HepG2 (cell line): ENCODE data around the gene ARID3C. TPM values are rescaled to one million over a fixed set of nuclear protein-coding genes. Genes with fewer than 3 reads are reported as not detected.

ENCODE experiments used
- HDAC2 ChIP-seq: sonication (generic); formaldehyde crosslinking; IDR thresholded peaks from 2 replicates; pipeline ENCODE4 v1.4.0; 2020; ENCODE audit warnings: missing genetic modification reagents
- HNF4G ChIP-seq, 2 experiments: sonication (generic) in 1 of 2; formaldehyde crosslinking in 1 of 2; IDR thresholded peaks; 2 replicates each; pipeline versions ENCODE4 v1.4.0 to v1.6.1; 2011 to 2020; ENCODE audit warnings: borderline replicate concordance in 2 of 2, low read depth in 2 of 2, mild to moderate bottlenecking in 2 of 2, low read length in 1 of 2, missing genetic modification reagents in 1 of 2, moderate library complexity in 1 of 2
- IKZF4 ChIP-seq: sonication (generic); formaldehyde crosslinking; IDR thresholded peaks from 2 replicates; pipeline ENCODE4 v1.5.1; 2020; ENCODE audit warnings: borderline replicate concordance, mild to moderate bottlenecking, low read depth, missing genetic modification reagents; ENCODE audit errors: not compliant biosample characterization
- KAT8 ChIP-seq: IDR thresholded peaks from 2 replicates; pipeline ENCODE4 v1.6.1; 2016; ENCODE audit warnings: missing genetic modification reagents, missing compliant biosample characterization
- NAIF1 ChIP-seq: sonication (generic); formaldehyde crosslinking; IDR thresholded peaks from 2 replicates; pipeline ENCODE4 v1.5.0; 2020; ENCODE audit warnings: mild to moderate bottlenecking, missing genetic modification reagents, borderline replicate concordance
- RFXANK ChIP-seq: IDR thresholded peaks from 2 replicates; pipeline ENCODE4 v1.6.1; 2016
- STAG1 ChIP-seq: sonication (generic); formaldehyde crosslinking; IDR thresholded peaks from 2 replicates; pipeline ENCODE4 v1.4.0; 2020; ENCODE audit warnings: missing genetic modification reagents
- TBP ChIP-seq: sonication (generic); formaldehyde crosslinking; IDR thresholded peaks from 2 replicates; pipeline ENCODE4 v1.5.0; 2020; ENCODE audit warnings: missing genetic modification reagents
- ZBTB37 ChIP-seq: sonication (generic); formaldehyde crosslinking; IDR thresholded peaks from 2 replicates; pipeline ENCODE4 v1.4.0; 2020; ENCODE audit warnings: mild to moderate bottlenecking, missing genetic modification reagents
- ZFP36L2 ChIP-seq: sonication (generic); formaldehyde crosslinking; IDR thresholded peaks from 2 replicates; pipeline ENCODE4 v1.4.0; 2020; ENCODE audit warnings: missing genetic modification reagents
- ZFP82 ChIP-seq: sonication (generic); formaldehyde crosslinking; IDR thresholded peaks from 2 replicates; pipeline ENCODE4 v1.5.1; 2020; ENCODE audit warnings: mild to moderate bottlenecking, missing genetic modification reagents, borderline replicate concordance
- ZNF235 ChIP-seq: sonication (generic); formaldehyde crosslinking; IDR thresholded peaks from 2 replicates; pipeline ENCODE4 v1.8.1; 2023; ENCODE audit warnings: mild to moderate bottlenecking, missing genetic modification reagents, borderline replicate concordance
- ZNF260 ChIP-seq: sonication (generic); formaldehyde crosslinking; IDR thresholded peaks from 2 replicates; pipeline ENCODE4 v1.4.0; 2020; ENCODE audit warnings: missing genetic modification reagents, low read depth, mild to moderate bottlenecking, borderline replicate concordance
- ZNF282 ChIP-seq: fragments of 450-650 bp; IDR thresholded peaks from 2 replicates; pipeline ENCODE4 v1.6.1; 2018; ENCODE audit not compliant: partially characterized antibody
- ZNF329 ChIP-seq: sonication (generic); formaldehyde crosslinking; IDR thresholded peaks from 2 replicates; pipeline ENCODE4 v1.9.0; 2021; ENCODE audit warnings: low read depth, mild to moderate bottlenecking, missing genetic modification reagents
- ZNF383 ChIP-seq: sonication (generic); formaldehyde crosslinking; IDR thresholded peaks from 2 replicates; pipeline ENCODE4 v1.4.0; 2020; ENCODE audit warnings: missing genetic modification reagents, mild to moderate bottlenecking, borderline replicate concordance
- ZNF432 ChIP-seq: sonication (generic); formaldehyde crosslinking; IDR thresholded peaks from 2 replicates; pipeline ENCODE4 v1.5.0; 2020; ENCODE audit warnings: missing genetic modification reagents, mild to moderate bottlenecking, borderline replicate concordance
- ZNF552 ChIP-seq: sonication (generic); formaldehyde crosslinking; IDR thresholded peaks from 2 replicates; pipeline ENCODE4 v1.9.0; 2022; ENCODE audit warnings: missing genetic modification reagents, mild to moderate bottlenecking, borderline replicate concordance
- ZNF556 ChIP-seq: sonication (generic); formaldehyde crosslinking; IDR thresholded peaks from 2 replicates; pipeline ENCODE4 v1.4.0; 2020; ENCODE audit warnings: mild to moderate bottlenecking, missing genetic modification reagents, borderline replicate concordance
- ZNF563 ChIP-seq: sonication (generic); formaldehyde crosslinking; IDR thresholded peaks from 2 replicates; pipeline ENCODE4 v1.8.0; 2022; ENCODE audit warnings: mild to moderate bottlenecking, moderate library complexity, missing genetic modification reagents
- ZNF597 ChIP-seq: sonication (generic); formaldehyde crosslinking; IDR thresholded peaks from 2 replicates; pipeline ENCODE4 v1.5.0; 2020; ENCODE audit warnings: missing genetic modification reagents
- ZNF792 ChIP-seq: IDR thresholded peaks from 2 replicates; pipeline ENCODE4 v1.6.1; 2016
- ZNF83 ChIP-seq: sonication (generic); formaldehyde crosslinking; IDR thresholded peaks from 2 replicates; pipeline ENCODE4 v1.4.0; 2020; ENCODE audit warnings: missing genetic modification reagents, mild to moderate bottlenecking, borderline replicate concordance
- ZSCAN21 ChIP-seq: sonication (generic); formaldehyde crosslinking; IDR thresholded peaks from 2 replicates; pipeline ENCODE4 v1.8.0; 2022; ENCODE audit warnings: mild to moderate bottlenecking, missing genetic modification reagents, moderate library complexity, borderline replicate concordance
- polyA plus RNA-seq, 8 experiments: library from polyadenylated mRNA; depleted of rRNA in 3 of 8; stranded (reverse) in 7 of 8; unstranded in 1 of 8; fragments of >200 nt; fragmentation: Illumina TruSeq in 4 of 8; extraction: Trizol in 4 of 8; gene quantifications; 2 replicates each; pipeline versions ENCODE4 v1.2.1 to v1.2.3, GENCODE V29; 2011 to 2016; ENCODE audit warnings: low read depth in 4 of 8, missing spikeins in 1 of 8, mixed read lengths in 1 of 8; ENCODE audit not compliant: insufficient read depth in 1 of 8
- total RNA-seq, 5 experiments: library from RNA; depleted of rRNA; stranded (reverse); fragments of >200 nt; fragmentation: Illumina TruSeq; extraction: Trizol; gene quantifications; 2 replicates each; pipeline ENCODE4 v1.2.3, GENCODE V29; 2016; ENCODE audit warnings: low read depth in 1 of 5

Gene ARID3C
- total and polyA plus RNA-seq, 2 of the 13 experiments (the other 11 are each of a cell fraction or from before 2014, with no cell fraction given), result not detected

DNA sequence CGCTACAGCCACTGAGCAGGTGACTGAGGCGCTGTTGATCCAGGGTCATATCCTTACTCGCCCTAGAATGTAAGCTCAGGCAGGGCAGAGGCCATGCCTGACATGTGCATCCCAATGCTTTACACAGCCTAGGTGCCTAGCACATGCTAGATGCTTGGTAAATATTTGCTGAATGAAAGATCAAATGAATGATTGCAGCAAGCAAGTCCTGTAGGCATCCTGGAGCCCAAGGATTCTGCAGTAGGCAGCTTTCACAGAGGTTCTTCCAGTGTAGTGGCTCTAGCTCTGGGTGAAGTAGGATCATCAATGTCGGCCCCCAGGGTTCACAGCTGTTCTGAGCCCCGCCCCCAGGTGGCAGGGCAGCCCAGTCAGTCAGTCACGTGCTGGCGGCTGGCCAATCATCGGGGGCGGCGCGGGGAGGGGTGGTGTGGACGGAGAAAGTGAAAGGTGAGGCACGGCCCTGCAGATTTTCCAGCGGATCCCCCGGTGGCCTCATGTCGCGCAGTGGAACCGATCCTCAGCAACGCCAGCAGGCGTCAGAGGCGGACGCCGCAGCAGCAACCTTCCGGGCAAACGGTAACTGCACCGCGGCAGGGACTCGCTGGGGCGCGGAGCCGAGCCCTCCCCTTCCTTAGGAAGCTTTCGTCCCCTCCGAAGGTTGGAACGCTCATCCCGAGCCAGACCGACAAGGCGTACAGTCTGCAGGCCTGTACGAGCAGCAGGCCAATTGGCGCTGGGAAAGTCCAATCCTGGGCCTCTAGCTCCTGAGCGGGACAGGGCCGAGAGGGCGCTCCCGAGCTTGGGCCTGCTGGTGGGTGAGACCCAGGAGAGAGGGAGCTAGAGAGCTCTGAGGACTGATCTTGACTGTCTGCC lies 17.6 kb upstream of the ARID3C start, which contains the start of gene GALT (continued):
- TF ChIP-seq ZBTB37 (CRISPR knock-in tag) (peak; percentile 18; the same call in 1 of the 2 replicates), ZNF282 (no peak), ZNF383 (no peak), ZNF563 (CRISPR knock-in tag) (peak; percentile 78; the same call in 1 of the 2 replicates), ZNF556 (no peak; the same call in 1 of the 2 replicates), ZNF792 (CRISPR knock-in tag) (peak; percentile 67), IKZF4 (no peak), ZNF329 (0 out of 2 replicates have a peak, but pooled peaks have one; percentile 61), HNF4G (IDR thresholded peaks at IDR 0.05; ENCODE audit: borderline replicate concordance, low read depth, low read length) (no peak), HNF4G (CRISPR knock-in tag; IDR thresholded peaks at IDR 0.05; ENCODE audit: borderline replicate concordance, low read depth) (0 out of 2 replicates have a peak, but pooled peaks have one; percentile 27), ZNF432 (CRISPR knock-in tag) (no peak), RFXANK (CRISPR knock-in tag) (0 out of 2 replicates have a peak, but pooled peaks have one; percentile 42), ZNF83 (CRISPR knock-in tag) (no peak), ZNF235 (CRISPR knock-in tag) (peak; percentile 34; the same call in 1 of the 2 replicates), ZFP36L2 (CRISPR knock-in tag) (no peak), STAG1 (CRISPR knock-in tag) (peak; percentile 26; the same call in 1 of the 2 replicates), TBP (CRISPR knock-in tag) (no peak), ZSCAN21 (CRISPR knock-in tag) (no peak), ZNF260 (no peak), KAT8 (CRISPR knock-in tag) (peak; percentile 78), ZFP82 (CRISPR knock-in tag) (no peak; the same call in 1 of the 2 replicates), ZNF552 (CRISPR knock-in tag) (peak; percentile 87), NAIF1 (CRISPR knock-in tag) (no peak; the same call in 1 of the 2 replicates), HDAC2 (CRISPR knock-in tag) (peak; percentile 62; the same call in 1 of the 2 replicates), ZNF597 (CRISPR knock-in tag) (no peak)
